ENCODE data around the gene NR2E1.

NR2E1 gene

DNA sequence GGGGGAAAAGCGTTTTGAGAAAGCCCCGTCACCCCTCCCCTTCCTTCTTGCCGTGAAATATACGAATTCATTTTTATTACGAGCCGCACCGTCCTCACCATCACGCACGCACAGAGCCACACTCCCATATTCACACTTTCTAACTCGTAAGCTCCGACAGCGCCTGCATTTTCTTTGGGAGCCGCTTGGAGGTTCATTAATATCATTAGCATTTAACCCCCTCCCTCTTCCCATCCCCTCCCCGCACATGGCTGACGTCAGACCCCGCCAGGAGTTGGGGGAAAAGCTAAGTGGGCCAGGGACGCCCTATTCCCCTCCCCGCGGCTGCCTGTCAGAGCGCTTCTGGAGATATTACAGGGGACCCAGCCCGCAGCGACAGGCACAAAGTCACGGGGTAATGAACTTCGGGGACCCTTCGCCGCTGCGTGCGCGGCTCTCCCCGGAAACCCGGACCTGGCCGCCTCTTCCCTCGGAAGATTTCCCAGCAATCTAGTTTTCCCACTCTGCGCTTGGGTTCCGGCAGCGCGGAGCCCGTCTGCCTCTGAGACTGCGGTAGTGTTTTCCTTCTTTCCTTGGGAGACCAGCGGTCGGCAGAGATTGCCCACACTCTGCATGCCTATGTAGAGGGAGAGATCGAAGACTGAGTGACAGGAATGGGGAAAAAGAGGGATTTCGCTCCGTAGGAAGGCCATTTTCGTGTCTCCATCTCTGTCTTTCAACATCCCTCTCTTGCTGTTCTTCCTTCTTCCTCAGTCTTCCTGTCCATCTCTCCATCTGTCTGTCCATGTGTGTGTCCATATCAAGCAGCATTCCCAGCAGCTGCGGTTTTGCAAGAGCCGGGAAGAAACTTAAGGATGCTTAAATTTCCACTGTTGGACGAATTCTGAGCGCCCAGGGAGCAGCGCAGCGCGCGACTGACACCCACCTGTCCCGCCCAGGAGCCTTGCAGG is at the start of gene NR2E1:
Gene NR2E1, plus strand, starts transcription at position 309 of the 950 bp plus-strand sequence. CDS start 744 bp downstream, outside the sequence.
- DNase-seq: no peak

DNA sequence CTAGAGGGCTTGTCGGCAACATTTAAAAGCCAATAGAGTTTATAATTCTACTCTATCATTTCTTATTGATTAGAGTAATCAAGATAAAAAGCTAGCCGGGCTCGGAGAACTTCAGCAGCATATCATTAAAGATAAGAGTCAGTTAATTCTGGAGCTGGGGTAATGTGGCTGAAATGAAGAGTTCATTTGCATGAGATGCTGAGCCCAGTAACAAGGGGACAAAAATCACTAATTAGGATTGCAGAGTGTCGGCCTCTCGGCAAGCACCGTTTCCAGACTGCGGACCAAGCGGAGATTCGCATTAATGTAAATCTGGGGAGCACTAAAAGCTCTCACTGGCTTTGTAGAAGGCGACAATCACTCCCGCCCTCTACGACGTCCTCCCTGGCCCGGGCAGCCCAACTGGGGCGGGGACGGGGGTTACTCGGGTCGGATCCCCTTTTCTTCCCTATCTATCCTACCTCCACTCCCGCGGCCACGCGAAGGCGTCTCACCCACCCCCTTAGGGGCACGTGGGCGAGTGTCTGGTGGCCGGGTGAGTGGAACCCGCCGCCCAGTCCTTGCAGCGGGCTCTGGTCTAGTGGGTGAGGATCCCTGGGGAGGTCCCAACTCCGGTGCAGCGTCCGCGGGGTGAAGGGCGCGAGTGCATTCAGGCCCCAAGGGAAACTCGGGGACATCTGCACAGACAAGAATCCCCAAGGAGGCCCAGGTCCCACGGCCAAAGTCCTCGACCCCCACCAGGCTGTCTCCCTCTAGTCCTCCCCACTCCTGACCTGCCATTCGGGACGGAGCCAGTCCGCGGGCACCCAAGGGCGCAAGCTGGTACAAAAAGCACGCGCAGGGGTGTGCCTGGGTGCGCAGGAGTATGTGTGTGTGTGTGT is 49.0 kb upstream of the NR2E1 start:
- no peak for DNase-seq

DNA sequence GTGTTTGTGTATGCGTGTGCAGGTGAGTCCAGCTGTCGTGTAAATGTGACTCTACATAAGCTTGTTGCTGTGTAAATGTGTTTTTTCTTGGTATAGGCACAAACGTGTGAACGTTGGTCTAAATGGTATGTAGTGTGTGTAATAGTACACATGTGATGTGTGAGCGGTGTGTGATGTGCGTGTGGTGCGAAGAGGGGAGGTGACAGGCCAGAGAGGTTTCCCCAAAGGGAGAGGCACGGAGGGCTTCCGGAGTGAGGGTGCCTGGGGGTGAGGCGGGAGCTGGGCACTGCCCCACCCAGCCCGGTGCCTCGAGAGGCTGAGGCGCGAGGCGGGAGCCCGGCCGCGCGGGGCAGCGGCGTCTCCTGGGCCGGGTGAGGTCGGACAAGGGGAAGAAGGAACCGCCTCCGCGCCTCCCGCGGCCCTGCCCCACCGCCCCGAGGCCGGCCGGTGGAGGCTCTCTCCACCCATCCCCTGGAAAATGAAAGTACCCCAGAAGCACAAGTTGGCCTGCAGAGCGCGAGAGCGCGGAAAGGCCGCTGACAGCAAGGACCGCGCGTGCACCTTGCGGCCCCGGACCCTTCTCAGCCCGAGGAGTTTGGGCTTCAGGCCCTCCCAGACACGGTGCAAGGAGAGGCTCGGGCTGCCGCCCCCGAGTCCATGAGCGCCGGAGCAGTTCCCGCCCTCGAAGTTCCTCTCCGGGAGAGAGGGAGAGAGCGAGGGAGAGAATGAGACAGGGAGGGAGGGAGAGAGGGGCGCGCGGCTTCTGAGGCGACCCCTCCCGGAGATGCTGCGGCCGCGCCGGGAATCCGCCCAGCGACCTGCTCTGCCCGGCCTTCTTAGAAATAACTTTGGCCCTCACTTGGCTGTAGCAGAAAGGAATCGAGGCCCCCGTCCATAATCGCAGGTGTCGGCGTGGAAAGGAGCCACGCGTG is 48.1 kb upstream of the NR2E1 start:
- DNase-seq: peak in 1 of 6 experiments; percentile 27

DNA sequence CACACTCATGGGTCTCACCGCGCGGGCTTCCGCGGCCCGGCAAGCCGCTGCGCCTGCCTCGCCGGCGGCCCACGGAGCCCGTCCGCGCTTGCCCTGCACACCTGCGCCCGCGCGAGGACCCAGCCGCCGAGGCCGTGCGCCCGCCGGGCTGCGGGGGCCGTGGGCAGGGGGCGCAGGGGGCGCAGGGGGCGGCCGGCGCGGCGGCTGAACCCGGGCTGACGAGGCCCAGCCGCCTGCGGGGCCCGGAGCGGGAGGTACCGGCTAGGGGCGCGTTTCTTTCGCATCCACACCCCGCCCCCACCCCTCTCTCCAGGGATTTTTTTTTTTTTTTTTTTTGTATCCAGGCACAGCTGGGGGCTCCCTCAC is 47.5 kb upstream of the NR2E1 start:
- DNase-seq: no peak

- peak in 2 of 6 experiments; percentile 5 to 24 for DNase-seq
These were observed 46.7 kb upstream of the NR2E1 start for GRCh38 chr6:108118810-108119768.

DNA sequence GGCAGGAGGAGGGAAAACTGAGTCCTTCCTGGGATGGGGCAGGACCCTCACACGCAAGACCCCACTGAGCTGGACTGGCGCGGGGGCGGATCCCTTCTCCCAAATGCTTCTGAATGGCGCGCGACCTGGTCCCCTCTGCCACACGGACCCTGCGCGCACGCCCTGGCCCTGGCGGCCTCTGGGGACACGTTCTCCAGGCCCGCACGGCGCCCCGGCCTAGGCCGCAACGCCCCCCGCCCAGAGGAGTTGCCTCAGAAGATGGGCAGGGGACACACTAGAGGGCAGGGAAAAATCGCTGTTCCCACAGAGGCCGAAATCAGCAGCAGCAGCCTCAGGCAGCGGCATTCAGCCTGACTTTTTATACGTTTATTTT is 46.1 kb upstream of the NR2E1 start:
- DNase-seq: no peak

DNA sequence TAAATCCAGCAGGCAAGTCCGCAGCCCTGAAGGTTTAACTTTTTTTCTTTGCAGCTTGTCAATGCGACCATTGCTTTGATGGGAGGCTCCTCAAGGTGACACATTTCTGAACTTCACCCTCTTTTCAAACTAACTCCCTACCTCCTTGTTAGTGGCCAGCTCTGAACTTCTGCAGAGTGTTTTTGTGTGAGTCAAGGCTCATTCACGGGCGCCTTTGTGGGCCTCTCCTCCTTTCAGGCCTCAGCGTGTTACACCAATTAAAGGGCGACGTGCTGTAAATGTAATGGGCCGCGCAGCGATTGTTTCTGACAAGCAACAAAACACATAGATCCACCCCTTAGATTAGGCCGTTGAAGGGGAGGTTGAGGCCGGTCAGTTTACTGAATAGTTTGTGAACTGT is 45.5 kb upstream of the NR2E1 start:
- no peak for DNase-seq

DNA sequence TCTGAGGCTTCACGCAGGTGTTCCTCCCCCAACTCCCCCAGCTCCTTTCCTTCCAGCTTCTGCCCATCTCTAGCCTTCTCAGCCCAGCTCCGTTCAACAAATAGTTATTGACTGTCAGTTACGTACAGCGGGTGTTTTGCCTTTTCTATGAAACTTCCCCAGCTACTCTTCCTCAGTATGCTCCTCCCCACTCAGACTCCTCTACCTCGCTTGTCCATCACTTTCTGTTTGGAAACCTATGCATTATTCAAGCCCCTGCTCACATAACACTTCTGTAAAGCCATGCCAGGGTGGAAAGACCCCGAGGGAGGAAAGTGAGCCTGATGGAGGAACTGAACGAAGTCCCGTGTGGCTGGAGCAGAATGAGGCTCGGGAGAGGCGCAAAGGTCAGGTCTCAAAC is 44.2 kb upstream of the NR2E1 start:
- no peak for DNase-seq

- no peak for DNase-seq
These were observed 42.3 kb upstream of the NR2E1 start for GRCh38 chr6:108123481-108123929.

- no peak for DNase-seq
These were observed 41.9 kb upstream of the NR2E1 start for GRCh38 chr6:108123946-108124345.

- no peak for DNase-seq
These were observed 38.8 kb upstream of the NR2E1 start for GRCh38 chr6:108127056-108127455.

- DNase-seq: no peak
These were observed 38.0 kb upstream of the NR2E1 start for GRCh38 chr6:108127826-108128225.

DNA sequence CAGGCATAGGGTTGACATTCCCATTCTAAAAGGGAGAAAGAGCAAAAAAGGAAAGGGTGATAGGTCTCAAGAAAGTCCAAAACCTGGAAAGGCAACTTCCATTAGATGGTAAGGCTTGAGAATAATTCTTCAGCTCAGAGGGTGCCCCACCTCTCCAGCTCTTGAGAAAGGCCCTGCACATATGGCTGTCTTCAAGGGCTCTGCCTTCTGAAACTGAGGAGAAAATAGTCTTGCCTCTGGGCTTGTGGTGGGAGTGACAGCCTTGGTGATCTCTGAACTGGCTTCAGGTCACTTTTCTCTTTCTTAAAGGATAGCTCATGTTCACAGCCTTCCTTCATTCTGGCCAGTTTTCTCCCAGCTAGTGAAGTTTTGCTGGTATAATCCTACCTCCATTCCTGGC is 35.6 kb upstream of the NR2E1 start:
- no peak for DNase-seq

DNA sequence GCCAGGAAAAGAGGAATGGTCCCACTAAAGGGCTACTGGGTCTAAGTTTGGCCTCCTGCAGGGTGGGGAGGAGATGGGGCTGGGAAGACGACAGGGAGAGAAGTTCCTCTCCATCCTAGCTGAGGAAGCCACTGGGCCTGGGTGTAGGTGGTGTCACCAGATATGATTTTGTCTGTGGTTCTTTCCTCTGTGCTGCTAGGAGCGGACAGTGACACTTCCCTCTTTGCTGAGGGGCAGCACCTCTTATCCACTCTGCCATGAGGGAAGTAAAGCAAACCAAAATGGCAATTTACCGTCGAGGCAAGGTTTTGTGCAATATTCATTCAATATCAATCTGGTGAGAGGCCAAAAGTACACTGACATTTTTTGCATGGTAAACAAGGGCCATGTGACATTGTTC is 33.0 kb upstream of the NR2E1 start:
- no peak for DNase-seq

GRCh38 chr6:108133594-108134179 is 32.1 kb upstream of the NR2E1 start:
- peak in 1 of 6 experiments; percentile 10 for DNase-seq

GRCh38 chr6:108134213-108134970 is 31.4 kb upstream of the NR2E1 start:
- no peak for DNase-seq

DNA sequence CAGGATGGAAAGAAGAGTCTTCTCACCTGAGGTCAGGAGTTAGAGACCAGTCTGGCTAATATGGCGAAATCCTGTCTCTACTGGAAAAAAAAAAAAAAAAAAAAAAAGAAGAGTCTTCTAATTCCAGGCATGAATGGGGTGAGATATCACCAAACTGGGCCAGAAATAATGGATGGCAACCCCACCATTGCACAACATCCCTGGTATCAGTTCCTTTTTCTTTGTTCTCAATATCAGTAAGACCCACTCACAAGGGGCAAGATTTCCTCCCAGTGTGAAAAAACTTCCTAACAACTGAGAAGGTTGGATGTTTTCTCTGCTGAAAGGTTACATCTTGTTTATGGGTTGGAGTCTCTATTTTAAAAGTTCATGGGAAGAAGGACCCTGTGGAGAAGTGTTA is 23.6 kb upstream of the NR2E1 start:
- DNase-seq: no peak

DNA sequence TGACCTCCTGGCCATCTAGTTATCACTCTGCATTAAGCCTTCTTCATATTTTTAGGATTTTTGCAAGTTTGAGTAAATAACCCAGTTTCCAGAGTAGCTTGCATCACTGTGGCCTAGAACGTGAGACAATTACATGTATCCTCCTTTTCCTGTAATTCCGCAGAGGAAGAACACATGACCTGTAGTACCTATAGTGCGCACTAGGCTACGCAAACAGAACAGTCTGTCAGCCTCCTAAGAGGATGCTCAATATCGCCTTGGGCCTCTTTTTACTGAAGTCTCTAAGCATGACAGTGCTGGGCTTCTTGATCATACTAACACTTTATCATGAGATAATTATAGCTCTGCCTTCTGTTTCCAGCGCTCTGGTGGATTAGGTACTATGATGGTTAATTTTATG is 20.2 kb upstream of the NR2E1 start:
- no peak for DNase-seq

DNA sequence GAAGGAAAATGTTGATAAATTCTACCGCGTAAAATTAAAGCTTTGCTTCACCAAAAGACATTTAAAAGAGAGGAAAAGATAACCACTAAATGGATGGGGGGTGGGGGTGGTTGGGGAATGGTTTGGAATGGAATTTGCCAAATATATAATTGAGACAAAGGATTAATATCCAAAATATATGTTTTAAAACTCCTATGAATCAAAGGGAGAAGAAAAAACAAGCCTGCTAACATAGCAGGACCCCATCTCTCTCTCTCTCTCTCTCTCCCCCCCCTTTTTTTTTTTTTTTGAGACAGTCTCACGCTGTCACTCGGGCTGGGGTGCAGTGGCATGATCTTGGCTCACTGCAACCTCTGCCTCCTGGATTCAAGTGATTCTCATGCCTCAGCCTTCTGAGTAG is 13.4 kb upstream of the NR2E1 start:
- no peak for DNase-seq

All from stimulated activated naive CD4-positive, alpha-beta T cell (primary cell).